ENCODE measurements around the gene SOSTDC1.

The SOSTDC1 gene

DNA sequence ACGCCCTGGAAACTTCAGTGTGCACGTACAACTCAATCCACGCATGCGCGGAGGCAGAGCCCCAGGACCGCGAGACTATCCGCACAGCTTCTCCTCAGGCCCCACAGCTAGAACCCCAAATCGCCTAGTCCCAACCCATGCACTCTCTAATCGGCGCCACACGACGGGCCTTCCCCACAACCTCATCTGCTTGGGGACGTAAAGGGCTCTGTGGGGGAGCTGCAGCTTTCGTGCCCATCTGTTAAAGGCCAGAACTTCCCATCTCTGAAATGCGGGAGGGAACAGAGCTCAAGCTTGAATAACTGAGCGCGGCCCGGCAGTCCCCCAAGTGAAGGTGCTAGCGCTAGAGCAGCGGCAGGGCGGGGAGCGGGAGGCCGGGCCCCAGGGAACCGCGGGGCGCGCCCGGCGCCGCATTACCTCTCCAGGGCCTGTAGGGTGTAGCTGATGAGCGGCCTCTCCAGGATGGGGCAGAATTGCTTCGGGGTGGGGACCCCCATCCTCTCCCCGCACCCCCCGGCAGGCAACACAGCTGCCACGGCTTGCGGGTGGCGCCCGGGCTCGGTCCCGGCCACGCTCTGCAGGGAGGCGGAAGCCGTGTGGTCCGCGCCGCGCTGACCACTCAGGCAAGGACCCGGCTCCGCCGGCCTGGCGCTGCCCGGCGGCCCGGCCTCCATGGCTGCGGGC lies 44.7 kb downstream of the SOSTDC1 start:
- DNase-seq (ENCODE audit: extremely low spot score), result peak; percentile 84
- ChIA-PET CTCF (interaction anchor here (1.1 to 1.3 kb wide), 3 partner anchors 13 to 152 kb away, joined by 3 to 4 read pairs (median 3); no protein-coding TSS in a partner anchor), POLR2A (interaction anchor here (0.5 to 2.2 kb wide), 20 partner anchors 9 to 325 kb away, joined by 3 to 13 read pairs (median 4); partner anchors contain the start of gene SOSTDC1)
- TF ChIP-seq BHLHE40 (IDR thresholded peaks at IDR 0.05; ENCODE audit: borderline replicate concordance) (no peak), FOXA1 (IDR thresholded peaks at IDR 0.05) (no peak), ELF4 (IDR thresholded peaks at IDR 0.05) (no peak), SUZ12 (IDR thresholded peaks at IDR 0.05) (no peak), L3MBTL2 (conservative IDR thresholded peaks at IDR 0.05) (peak; percentile 79)

DNA sequence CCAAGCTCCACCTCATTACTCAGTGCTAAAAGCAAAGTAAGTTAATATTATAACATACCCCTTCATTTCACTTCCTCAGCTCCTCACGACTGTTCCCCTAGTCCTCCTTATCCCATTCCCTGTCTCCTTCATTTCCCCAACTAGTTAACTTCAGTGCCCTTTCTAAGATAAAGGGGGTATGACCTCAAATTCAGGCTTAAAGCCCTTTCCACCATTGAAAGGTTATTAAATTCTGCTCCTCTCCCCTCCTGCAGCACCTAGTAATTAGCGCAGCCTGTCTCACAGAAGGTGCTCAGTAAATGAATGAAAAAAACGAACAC lies 45.2 kb downstream of the SOSTDC1 start:
- no peak for DNase-seq (ENCODE audit: extremely low spot score)
- POLR2A ChIA-PET, result interaction anchor here (0.5 to 2.2 kb wide), 19 partner anchors 10 to 324 kb away, joined by 3 to 13 read pairs (median 4); partner anchors contain the start of gene SOSTDC1
- CTCF ChIA-PET, result interaction anchor here (1.1 to 1.3 kb wide), 3 partner anchors 13 to 152 kb away, joined by 3 to 4 read pairs (median 3); no protein-coding TSS in a partner anchor
- TF ChIP-seq FOXK2 (IDR thresholded peaks at IDR 0.05) (no peak), ZNF384 (IDR thresholded peaks at IDR 0.05) (peak; percentile 78; the same call in 1 of the 2 replicates)

DNA sequence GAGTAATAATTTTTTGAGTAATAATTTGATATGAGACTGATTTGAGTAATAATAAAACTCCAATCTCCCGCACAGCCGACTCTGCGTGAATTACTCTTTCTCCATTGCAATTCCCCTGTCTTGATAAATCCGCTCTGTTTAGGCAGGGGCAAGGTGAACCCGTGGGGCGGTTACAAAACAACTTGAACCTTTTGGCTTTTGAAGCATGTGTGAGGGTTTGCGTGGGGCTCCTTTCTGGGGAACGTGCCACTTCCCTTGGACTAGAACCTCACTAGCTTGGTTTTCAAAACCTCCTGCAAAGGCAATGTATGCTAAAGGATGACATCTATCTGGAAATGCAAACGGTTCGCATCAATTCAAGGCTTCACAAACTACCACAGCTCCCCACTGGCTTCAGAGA lies 45.7 kb downstream of the SOSTDC1 start:
- POLR2A ChIA-PET, result interaction anchor here (0.5 to 2.2 kb wide), 15 partner anchors 10 to 324 kb away, joined by 3 to 13 read pairs (median 3); partner anchors contain the start of gene SOSTDC1
- DNase-seq (ENCODE audit: extremely low spot score), result no peak
- CTCF ChIA-PET, result interaction anchor here (1.2 to 1.3 kb wide), 2 partner anchors 14 to 145 kb away, joined by 3 read pairs; no protein-coding TSS in a partner anchor
- TF ChIP-seq SUZ12 (IDR thresholded peaks at IDR 0.05) (no peak), HDGF (IDR thresholded peaks at IDR 0.05; ENCODE audit: borderline replicate concordance) (no peak), ZNF384 (IDR thresholded peaks at IDR 0.05) (no peak), SP1 (IDR thresholded peaks at IDR 0.05) (no peak), NFRKB (IDR thresholded peaks at IDR 0.05) (no peak), LEF1 (IDR thresholded peaks at IDR 0.05; ENCODE audit: borderline replicate concordance) (no peak), FOXM1 (IDR thresholded peaks at IDR 0.05; ENCODE audit: borderline replicate concordance) (no peak), TARDBP (IDR thresholded peaks at IDR 0.05) (no peak), ELF4 (IDR thresholded peaks at IDR 0.05) (no peak), L3MBTL2 (conservative IDR thresholded peaks at IDR 0.05) (no peak), FOXA1 (IDR thresholded peaks at IDR 0.05) (no peak), FOXK2 (IDR thresholded peaks at IDR 0.05) (no peak), ARNT (IDR thresholded peaks at IDR 0.05) (no peak), CTBP1 (IDR thresholded peaks at IDR 0.05; ENCODE audit: borderline replicate concordance) (no peak), BHLHE40 (IDR thresholded peaks at IDR 0.05; ENCODE audit: borderline replicate concordance) (no peak)
- TF ChIP-seq, protein P1, sequence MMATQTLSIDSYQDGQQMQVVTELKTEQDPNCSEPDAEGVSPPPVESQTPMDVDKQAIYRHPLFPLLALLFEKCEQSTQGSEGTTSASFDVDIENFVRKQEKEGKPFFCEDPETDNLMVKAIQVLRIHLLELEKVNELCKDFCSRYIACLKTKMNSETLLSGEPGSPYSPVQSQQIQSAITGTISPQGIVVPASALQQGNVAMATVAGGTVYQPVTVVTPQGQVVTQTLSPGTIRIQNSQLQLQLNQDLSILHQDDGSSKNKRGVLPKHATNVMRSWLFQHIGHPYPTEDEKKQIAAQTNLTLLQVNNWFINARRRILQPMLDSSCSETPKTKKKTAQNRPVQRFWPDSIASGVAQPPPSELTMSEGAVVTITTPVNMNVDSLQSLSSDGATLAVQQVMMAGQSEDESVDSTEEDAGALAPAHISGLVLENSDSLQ (IDR thresholded peaks at IDR 0.05), result no peak

DNA sequence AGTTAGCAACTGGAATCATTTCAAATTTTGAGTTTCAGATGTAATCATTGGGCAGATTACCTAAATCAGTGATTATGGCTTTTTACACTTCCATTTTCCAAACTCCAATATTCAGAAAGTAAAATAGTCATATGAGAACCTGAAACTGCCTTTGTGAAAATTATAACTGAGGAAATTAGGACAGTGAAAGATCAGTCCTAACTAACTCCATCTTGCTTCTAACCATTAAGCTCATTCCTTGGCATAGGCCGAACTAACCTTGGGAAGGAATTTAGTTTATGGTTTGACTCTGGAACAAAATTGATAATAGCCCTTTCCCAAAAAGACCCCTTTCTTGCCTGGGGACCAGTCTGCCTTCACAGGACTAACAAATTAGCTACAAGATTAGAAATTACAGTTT lies 46.4 kb downstream of the SOSTDC1 start:
- ChIA-PET POLR2A (no interaction called here), CTCF (no interaction called here)
- DNase-seq (ENCODE audit: extremely low spot score), result no peak
- TF ChIP-seq SP1 (IDR thresholded peaks at IDR 0.05), result no peak

DNA sequence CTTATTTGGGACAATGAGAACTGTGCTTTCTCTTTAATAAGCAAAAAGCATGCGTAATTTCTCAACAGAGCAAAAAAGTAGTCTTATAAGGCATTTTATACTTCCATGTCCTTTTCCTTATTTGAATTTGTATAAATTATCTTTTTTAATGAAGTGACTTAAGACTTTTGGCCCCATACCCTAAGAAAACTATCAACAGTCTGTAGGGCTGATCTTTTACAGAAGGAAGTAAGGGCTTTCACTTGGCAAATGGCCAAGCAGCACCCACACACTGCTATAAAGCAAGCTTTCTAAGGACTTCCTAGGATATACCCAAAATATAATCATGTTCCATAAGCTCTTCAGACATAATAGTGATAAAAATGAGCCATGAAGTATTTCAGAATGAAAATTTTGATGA lies 47.6 kb downstream of the SOSTDC1 start:
- POLR2A ChIA-PET, result no interaction called here
- no peak for TF ChIP-seq FOXM1 (IDR thresholded peaks at IDR 0.05; ENCODE audit: borderline replicate concordance)
- TF ChIP-seq BHLHE40 (IDR thresholded peaks at IDR 0.05; ENCODE audit: borderline replicate concordance), result no peak
- TF ChIP-seq FOXA1 (IDR thresholded peaks at IDR 0.05), result no peak
- no peak for TF ChIP-seq LEF1 (IDR thresholded peaks at IDR 0.05; ENCODE audit: borderline replicate concordance)
- TF ChIP-seq HDGF (IDR thresholded peaks at IDR 0.05; ENCODE audit: borderline replicate concordance), result no peak
- no peak for TF ChIP-seq L3MBTL2 (conservative IDR thresholded peaks at IDR 0.05)
- no peak for TF ChIP-seq ARNT (IDR thresholded peaks at IDR 0.05)
- no peak for TF ChIP-seq TARDBP (IDR thresholded peaks at IDR 0.05)
- TF ChIP-seq NFRKB (IDR thresholded peaks at IDR 0.05), result no peak
- no peak for TF ChIP-seq CTBP1 (IDR thresholded peaks at IDR 0.05; ENCODE audit: borderline replicate concordance)
- no peak for TF ChIP-seq ZNF384 (IDR thresholded peaks at IDR 0.05)
- no peak for TF ChIP-seq SUZ12 (IDR thresholded peaks at IDR 0.05)
- TF ChIP-seq ELF4 (IDR thresholded peaks at IDR 0.05), result no peak
- TF ChIP-seq FOXK2 (IDR thresholded peaks at IDR 0.05), result no peak
- TF ChIP-seq, protein P1 (IDR thresholded peaks at IDR 0.05), result no peak
- TF ChIP-seq SP1 (IDR thresholded peaks at IDR 0.05), result no peak
- no peak for DNase-seq (ENCODE audit: extremely low spot score)
- CTCF ChIA-PET, result no interaction called here

DNA sequence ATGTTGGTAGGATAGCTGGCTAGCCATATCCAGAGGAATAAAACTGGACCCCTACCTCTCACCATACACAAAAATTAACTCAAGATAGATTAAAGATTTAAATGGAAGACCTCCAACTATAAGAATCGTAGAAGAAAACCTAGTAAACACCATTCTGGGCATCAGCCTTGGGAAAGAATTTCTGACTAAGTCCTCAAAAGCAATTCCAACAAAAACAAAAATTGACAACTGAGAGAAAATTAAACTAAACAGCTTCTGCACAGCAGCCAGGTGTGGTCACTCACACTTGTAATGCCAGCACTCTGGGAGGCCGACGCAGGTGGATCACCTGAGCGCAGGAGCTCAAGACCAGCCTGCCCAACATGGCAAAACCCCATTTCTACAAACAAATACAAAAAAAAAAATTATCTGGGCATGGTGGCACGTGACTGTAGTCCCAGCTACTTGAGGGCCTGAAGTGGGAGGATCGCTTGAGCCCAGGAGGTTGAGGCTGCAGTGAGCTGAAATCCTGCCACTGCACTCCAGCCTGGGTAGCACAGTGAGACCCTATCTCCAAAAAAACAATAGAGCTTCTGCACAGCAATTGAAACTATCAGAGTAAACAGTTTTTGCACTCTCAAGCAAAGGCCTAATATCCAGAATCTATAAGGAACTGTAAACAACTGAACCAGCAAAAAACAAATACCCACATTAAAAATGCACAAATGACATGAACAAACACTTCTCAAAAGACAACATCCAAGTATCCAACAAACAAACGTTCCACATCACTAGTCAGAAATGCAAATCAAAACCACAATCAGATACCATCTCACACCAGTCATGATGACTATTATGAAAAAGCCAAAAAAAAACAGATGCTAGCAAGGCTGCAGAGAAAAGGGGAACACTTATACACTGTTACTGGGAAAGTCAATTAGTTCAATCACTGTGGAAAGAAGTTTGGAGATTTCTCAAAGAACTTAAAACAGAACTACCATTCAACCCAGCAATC lies 49.0 kb downstream of the SOSTDC1 start:
- no peak for DNase-seq (ENCODE audit: extremely low spot score)
- TF ChIP-seq CTBP1 (IDR thresholded peaks at IDR 0.05; ENCODE audit: borderline replicate concordance), result no peak
- no peak for TF ChIP-seq L3MBTL2 (conservative IDR thresholded peaks at IDR 0.05)
- TF ChIP-seq HDGF (IDR thresholded peaks at IDR 0.05; ENCODE audit: borderline replicate concordance), result no peak
- TF ChIP-seq ELF4 (IDR thresholded peaks at IDR 0.05), result no peak
- TF ChIP-seq SP1 (IDR thresholded peaks at IDR 0.05), result no peak
- TF ChIP-seq, protein P1 (IDR thresholded peaks at IDR 0.05), result no peak
- no peak for TF ChIP-seq NFRKB (IDR thresholded peaks at IDR 0.05)
- ChIA-PET CTCF (no interaction called here), POLR2A (no interaction called here)

All from HEK293T (cell line).